Esophagus muscularis mucosa (tissue), 3 donors: ENCODE data around the gene SSPN.

ENCODE experiments used
- POLR2A ChIP-seq: fragments of 450-650 bp; IDR thresholded peaks from one replicate; pipeline ENCODE4 v1.6.1; 2017; ENCODE audit warnings: antibody characterized with exemption, moderate library complexity, mild to moderate bottlenecking, low read depth
- TF ChIP-seq, protein P1 (sequence below), 3 experiments: fragments of 200-600 bp in 2 of 3; fragments of 450-650 bp in 1 of 3; sonication (generic) in 2 of 3; IDR thresholded peaks; one replicate each; pipeline ENCODE4 v1.5.1; 2017 to 2019; ENCODE audit warnings: antibody characterized with exemption in 3 of 3, mild to moderate bottlenecking in 2 of 3, moderate library complexity in 1 of 3

DNA sequence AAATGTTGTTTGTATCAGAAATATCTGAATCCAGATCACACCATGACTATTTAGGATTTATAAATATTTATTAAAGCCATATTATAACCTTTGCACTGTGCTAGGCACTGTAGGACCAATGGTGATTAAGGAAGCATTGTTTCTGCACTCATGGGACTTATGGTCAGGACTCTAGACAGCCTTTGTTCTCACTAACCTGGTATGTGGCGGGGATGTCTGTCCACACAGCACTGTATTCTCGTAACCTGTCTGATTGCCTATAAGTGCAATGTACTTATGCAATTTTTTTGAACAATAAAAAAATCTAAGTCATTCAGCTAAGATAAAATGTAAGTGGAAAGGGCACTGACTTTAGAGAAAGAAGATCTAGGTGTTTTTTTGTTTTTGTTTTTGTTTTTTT lies 6.7 kb upstream of the SSPN start:
- TF ChIP-seq, protein P1, sequence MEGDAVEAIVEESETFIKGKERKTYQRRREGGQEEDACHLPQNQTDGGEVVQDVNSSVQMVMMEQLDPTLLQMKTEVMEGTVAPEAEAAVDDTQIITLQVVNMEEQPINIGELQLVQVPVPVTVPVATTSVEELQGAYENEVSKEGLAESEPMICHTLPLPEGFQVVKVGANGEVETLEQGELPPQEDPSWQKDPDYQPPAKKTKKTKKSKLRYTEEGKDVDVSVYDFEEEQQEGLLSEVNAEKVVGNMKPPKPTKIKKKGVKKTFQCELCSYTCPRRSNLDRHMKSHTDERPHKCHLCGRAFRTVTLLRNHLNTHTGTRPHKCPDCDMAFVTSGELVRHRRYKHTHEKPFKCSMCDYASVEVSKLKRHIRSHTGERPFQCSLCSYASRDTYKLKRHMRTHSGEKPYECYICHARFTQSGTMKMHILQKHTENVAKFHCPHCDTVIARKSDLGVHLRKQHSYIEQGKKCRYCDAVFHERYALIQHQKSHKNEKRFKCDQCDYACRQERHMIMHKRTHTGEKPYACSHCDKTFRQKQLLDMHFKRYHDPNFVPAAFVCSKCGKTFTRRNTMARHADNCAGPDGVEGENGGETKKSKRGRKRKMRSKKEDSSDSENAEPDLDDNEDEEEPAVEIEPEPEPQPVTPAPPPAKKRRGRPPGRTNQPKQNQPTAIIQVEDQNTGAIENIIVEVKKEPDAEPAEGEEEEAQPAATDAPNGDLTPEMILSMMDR (IDR thresholded peaks at IDR 0.05), result no peak
- TF ChIP-seq POLR2A, result no peak
